Stomach (tissue), 4 donors: ENCODE measurements around the gene DNAJC16.

Experiments used
- POLR2A ChIP-seq, 4 donors: fragments of 450-650 bp; IDR thresholded peaks; one replicate each; pipeline ENCODE4 v1.6.1; 2016; ENCODE audit warnings: antibody characterized with exemption in 4 of 4, control low read depth in 2 of 4, mild to moderate bottlenecking in 1 of 4, moderate library complexity in 1 of 4
- TF ChIP-seq, protein P1 (sequence below), 7 experiments: fragments of 450-650 bp in 4 of 7; fragments of 200-600 bp in 3 of 7; sonication (generic) in 3 of 7; IDR thresholded peaks; one replicate each; pipeline ENCODE4 v1.5.1; 2016 to 2019; ENCODE audit warnings: antibody characterized with exemption in 7 of 7, control low read depth in 2 of 7, mild to moderate bottlenecking in 1 of 7

DNA sequence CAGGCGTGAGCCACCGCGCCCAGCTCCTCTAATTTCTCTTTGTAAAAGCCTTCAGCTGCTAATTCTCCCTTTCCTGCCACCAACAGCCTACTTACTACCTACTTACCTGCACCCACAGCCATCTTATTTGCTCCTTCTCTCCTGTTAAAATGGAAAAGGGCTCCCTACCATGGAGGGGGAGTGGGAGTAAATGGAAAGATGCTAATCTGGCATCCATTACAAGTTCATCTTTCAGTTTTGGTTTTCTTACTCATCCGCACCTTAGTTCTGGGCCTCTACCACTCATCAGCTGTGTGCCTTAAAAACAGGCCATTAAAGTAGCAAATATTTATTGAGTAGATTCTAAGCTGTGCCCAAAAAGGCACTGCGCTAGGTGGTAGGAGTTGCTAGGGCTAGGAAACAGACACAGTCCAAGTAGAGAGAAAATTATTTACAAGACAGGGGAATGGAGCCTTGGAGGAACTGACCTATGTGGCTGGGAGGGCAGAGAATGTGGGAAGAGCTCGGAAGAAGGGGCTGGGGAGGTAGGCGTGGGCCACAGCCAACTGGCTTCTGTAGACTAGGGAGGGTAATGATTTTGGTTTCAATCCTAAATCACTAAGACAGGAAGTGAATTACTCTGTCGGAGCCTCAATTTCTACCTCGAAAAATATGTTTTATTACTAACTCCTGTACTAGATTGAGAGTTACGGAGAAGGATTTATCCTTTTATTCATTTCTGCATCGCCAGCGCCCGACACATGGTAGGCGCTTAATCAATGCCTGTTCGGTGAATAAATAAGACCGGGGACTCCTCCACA is 89.9 kb downstream of the DNAJC16 start:
- TF ChIP-seq, protein P1, sequence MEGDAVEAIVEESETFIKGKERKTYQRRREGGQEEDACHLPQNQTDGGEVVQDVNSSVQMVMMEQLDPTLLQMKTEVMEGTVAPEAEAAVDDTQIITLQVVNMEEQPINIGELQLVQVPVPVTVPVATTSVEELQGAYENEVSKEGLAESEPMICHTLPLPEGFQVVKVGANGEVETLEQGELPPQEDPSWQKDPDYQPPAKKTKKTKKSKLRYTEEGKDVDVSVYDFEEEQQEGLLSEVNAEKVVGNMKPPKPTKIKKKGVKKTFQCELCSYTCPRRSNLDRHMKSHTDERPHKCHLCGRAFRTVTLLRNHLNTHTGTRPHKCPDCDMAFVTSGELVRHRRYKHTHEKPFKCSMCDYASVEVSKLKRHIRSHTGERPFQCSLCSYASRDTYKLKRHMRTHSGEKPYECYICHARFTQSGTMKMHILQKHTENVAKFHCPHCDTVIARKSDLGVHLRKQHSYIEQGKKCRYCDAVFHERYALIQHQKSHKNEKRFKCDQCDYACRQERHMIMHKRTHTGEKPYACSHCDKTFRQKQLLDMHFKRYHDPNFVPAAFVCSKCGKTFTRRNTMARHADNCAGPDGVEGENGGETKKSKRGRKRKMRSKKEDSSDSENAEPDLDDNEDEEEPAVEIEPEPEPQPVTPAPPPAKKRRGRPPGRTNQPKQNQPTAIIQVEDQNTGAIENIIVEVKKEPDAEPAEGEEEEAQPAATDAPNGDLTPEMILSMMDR (IDR thresholded peaks at IDR 0.05): no peak
- peak in 1 of 4 donors; percentile 48 for TF ChIP-seq POLR2A (IDR thresholded peaks at IDR 0.05)
